Measurements from ENCODE around the gene FUT2.

GRCh38 chr19:48724796-48725753 is 29.3 kb downstream of the FUT2 start:
- no peak for TF ChIP-seq CTCF (IDR thresholded peaks at IDR 0.05)
- TF ChIP-seq POLR2A (IDR thresholded peaks at IDR 0.05) = no peak

Data from thyroid gland (tissue), 4 donors.